H1 (cell line): ENCODE measurements around the gene POLA2. TPM values are rescaled to one million over a fixed set of nuclear protein-coding genes. Genes with fewer than 3 reads are reported as not detected.

Experiments
- CTCF ChIA-PET: fragments of 300-600 bp; sonication (Branson Sonifier 250); formaldehyde crosslinking; loops from one replicate; lab custom pipeline; 2021; ENCODE audit not compliant: partially characterized antibody; lab: Charles Lee
- POLR2A ChIA-PET: fragments of 300-600 bp; sonication (Branson Sonifier 250); formaldehyde crosslinking; loops from one replicate; lab custom pipeline; 2021; ENCODE audit warnings: inconsistent platforms; ENCODE audit not compliant: partially characterized antibody; lab: Charles Lee
- DNase-seq, 2 experiments: peaks; one replicate each; pipeline versions ENCODE4 v3.0.0 to v3.0.0-alpha.2; 2010 to 2022; ENCODE audit warnings: low spot score in 2 of 2, low read depth in 1 of 2, mixed read lengths in 1 of 2
- FAIRE-seq: peaks from 2 replicates; lab custom pipeline; 2011; peaks lifted over from hg19 to GRCh38; lab: Jason Lieb, UNC
- H2AFZ ChIP-seq: 2 replicates; pipeline ENCODE4 v1.8.1; 2012; ENCODE audit warnings: low read length, inconsistent platforms
- H2AK5ac ChIP-seq: 2 replicates; pipeline ENCODE4 v1.6.1; 2013; ENCODE audit warnings: low read depth, low read length
- H2BK120ac ChIP-seq: replicated peaks from 2 replicates; pipeline ENCODE3; 2013; ENCODE audit warnings: low read depth, low read length, inconsistent platforms
- H2BK12ac ChIP-seq: 2 replicates; pipeline ENCODE4 v1.6.1; 2013; ENCODE audit warnings: low read depth, low read length
- H2BK15ac ChIP-seq: 2 replicates; pipeline ENCODE4 v1.6.1; 2013; ENCODE audit warnings: low read length
- H2BK20ac ChIP-seq: 2 replicates; pipeline ENCODE4 v1.6.1; 2013; ENCODE audit warnings: low read length
- H2BK5ac ChIP-seq: 2 replicates; pipeline ENCODE4 v1.6.1; 2013; ENCODE audit warnings: low read depth, low read length
- H3K14ac ChIP-seq: 2 replicates; pipeline ENCODE4 v1.6.1; 2013; ENCODE audit warnings: inconsistent platforms; ENCODE audit not compliant: insufficient read length
- H3K18ac ChIP-seq: 2 replicates; pipeline ENCODE4 v1.6.1; 2013; ENCODE audit warnings: low read length; ENCODE audit errors: extremely low read depth
- H3K23ac ChIP-seq: 2 replicates; pipeline ENCODE4 v1.6.1; 2013; ENCODE audit warnings: inconsistent platforms; ENCODE audit not compliant: insufficient read length
- H3K23me2 ChIP-seq: 2 replicates; pipeline ENCODE4 v1.6.1; 2013; ENCODE audit warnings: low read depth, low read length
- H3K27ac ChIP-seq: 2 replicates; pipeline ENCODE4 v1.6.1; 2011; ENCODE audit warnings: low read depth, low read length, inconsistent platforms
- H3K27me3 ChIP-seq, 4 experiments: replicated peaks in 1 of 4; 1 replicate in 1 of 4; 2 replicates in 3 of 4; pipeline versions ENCODE4 v1.6.1 to v1.8.1; 2011 to 2013; ENCODE audit warnings: low read length in 3 of 4, mild to moderate bottlenecking in 3 of 4, inconsistent platforms in 2 of 4, mixed read lengths in 2 of 4, moderate library complexity in 1 of 4; ENCODE audit not compliant: control insufficient read depth in 3 of 4, insufficient read depth in 3 of 4; ENCODE audit errors: extremely low read depth in 1 of 4
- H3K36me3 ChIP-seq, 4 experiments: 2 replicates each; pipeline versions ENCODE4 v1.6.1 to v1.8.1; 2011 to 2013; ENCODE audit warnings: mild to moderate bottlenecking in 4 of 4, low read length in 3 of 4, moderate library complexity in 2 of 4, control low read depth in 1 of 4, inconsistent platforms in 1 of 4; ENCODE audit not compliant: insufficient read depth in 4 of 4, control insufficient read depth in 2 of 4
- H3K4ac ChIP-seq: replicated peaks from 2 replicates; pipeline ENCODE3; 2013; ENCODE audit warnings: low read length, low read depth, mixed read lengths, inconsistent platforms; ENCODE audit not compliant: insufficient read length
- H3K4me1 ChIP-seq, 4 experiments: replicated peaks in 1 of 4; 1 replicate in 1 of 4; 2 replicates in 3 of 4; pipeline versions ENCODE4 v1.6.1 to v1.8.1; 2011 to 2013; ENCODE audit warnings: low read length in 3 of 4, inconsistent platforms in 2 of 4, mixed read lengths in 1 of 4; ENCODE audit not compliant: insufficient read depth in 4 of 4, control insufficient read depth in 3 of 4
- H3K4me2 ChIP-seq, 2 experiments: 2 replicates each; pipeline versions ENCODE4 v1.6.1 to v1.8.1; 2011 to 2013; ENCODE audit warnings: low read depth in 2 of 2, low read length in 2 of 2, control low read depth in 1 of 2, inconsistent platforms in 1 of 2, mild to moderate bottlenecking in 1 of 2; ENCODE audit not compliant: insufficient read depth in 1 of 2
- H3K4me3 ChIP-seq, 4 experiments: fragments of 200-600, 300-600 bp in 1 of 4; sonication (generic), shearing (Covaris generic), sonication (Bioruptor Twin) in 1 of 4; 2 replicates each; pipeline versions ENCODE4 v1.5.1 to v1.8.1; 2011 to 2016; ENCODE audit warnings: low read length in 4 of 4, low read depth in 3 of 4, control low read depth in 2 of 4, inconsistent platforms in 2 of 4, mild to moderate bottlenecking in 2 of 4, mixed read lengths in 1 of 4, moderate library complexity in 1 of 4; ENCODE audit not compliant: insufficient read depth in 2 of 4; ENCODE audit errors: extremely low read depth in 1 of 4
- H3K56ac ChIP-seq: replicated peaks from 2 replicates; pipeline ENCODE3; 2013; ENCODE audit warnings: low read depth, mild to moderate bottlenecking, mixed read lengths, low read length, inconsistent platforms; ENCODE audit not compliant: insufficient read length
- H3K79me1 ChIP-seq: 2 replicates; pipeline ENCODE4 v1.6.1; 2013; ENCODE audit warnings: low read depth, low read length, control low read depth
- H3K79me2 ChIP-seq, 2 experiments: 2 replicates each; pipeline versions ENCODE4 v1.6.1 to v1.8.1; 2012 to 2013; ENCODE audit warnings: low read length in 2 of 2, mild to moderate bottlenecking in 2 of 2, inconsistent platforms in 1 of 2; ENCODE audit not compliant: insufficient read depth in 2 of 2, control insufficient read depth in 1 of 2
- H3K9ac ChIP-seq, 4 experiments: replicated peaks in 1 of 4; 1 replicate in 1 of 4; 2 replicates in 3 of 4; pipeline versions ENCODE4 v1.6.1 to v1.8.1; 2011 to 2013; ENCODE audit warnings: low read depth in 3 of 4, low read length in 3 of 4, control low read depth in 2 of 4, mild to moderate bottlenecking in 2 of 4, moderate library complexity in 2 of 4, inconsistent platforms in 1 of 4; ENCODE audit errors: extremely low read depth in 1 of 4
- H3K9me3 ChIP-seq, 2 experiments: 2 replicates each; pipeline versions ENCODE4 v1.6.1 to v1.8.1; 2012 to 2013; ENCODE audit warnings: mild to moderate bottlenecking in 2 of 2, moderate library complexity in 2 of 2, control low read depth in 1 of 2, inconsistent platforms in 1 of 2, low read depth in 1 of 2, low read length in 1 of 2, mixed read lengths in 1 of 2; ENCODE audit not compliant: insufficient read depth in 2 of 2
- H4K20me1 ChIP-seq, 2 experiments: replicated peaks in 1 of 2; 2 replicates each; pipeline versions ENCODE3 to v1.8.1; 2011 to 2013; ENCODE audit warnings: inconsistent platforms in 2 of 2, low read length in 2 of 2, mild to moderate bottlenecking in 1 of 2; ENCODE audit not compliant: insufficient read depth in 2 of 2, control insufficient read depth in 1 of 2
- H4K5ac ChIP-seq: 2 replicates; pipeline ENCODE4 v1.6.1; 2013; ENCODE audit warnings: low read length, low read depth, mixed read lengths, inconsistent platforms; ENCODE audit not compliant: insufficient read length
- H4K8ac ChIP-seq: 2 replicates; pipeline ENCODE4 v1.8.0; 2013; ENCODE audit warnings: mild to moderate bottlenecking, moderate library complexity, low read length, inconsistent platforms; ENCODE audit not compliant: insufficient read depth; ENCODE audit errors: extremely low read depth
- H4K91ac ChIP-seq: replicated peaks from 2 replicates; pipeline ENCODE3; 2013; ENCODE audit warnings: low read length, mixed read lengths, inconsistent platforms; ENCODE audit not compliant: insufficient read length
- BCL11A ChIP-seq, 2 experiments: IDR thresholded peaks; one replicate each; pipeline ENCODE4 v1.6.1; 2011; ENCODE audit warnings: low read depth in 2 of 2, low read length in 2 of 2, mild to moderate bottlenecking in 2 of 2
- CTBP2 ChIP-seq: IDR thresholded peaks from 2 replicates; pipeline ENCODE4 v1.7.0; 2011; ENCODE audit warnings: borderline replicate concordance, mild to moderate bottlenecking, moderate library complexity, mixed read lengths, low read length; ENCODE audit not compliant: insufficient read depth, insufficient read length
- GABPA ChIP-seq: IDR thresholded peaks from 2 replicates; pipeline ENCODE4 v1.6.1; 2011; ENCODE audit warnings: mild to moderate bottlenecking, low read length, moderate library complexity, borderline replicate concordance; ENCODE audit not compliant: insufficient read depth
- MAFK ChIP-seq: IDR thresholded peaks from 2 replicates; pipeline ENCODE4 v1.6.1; 2012; ENCODE audit warnings: low read depth, mild to moderate bottlenecking, improper control_type of control experiment, low read length
- PHF8 ChIP-seq: fragments of 200-600 bp; sonication (generic); conservative IDR thresholded peaks from 2 replicates; pipeline ENCODE4 v1.7.1; 2012; ENCODE audit warnings: low read depth, mild to moderate bottlenecking, inconsistent platforms, low read length, moderate library complexity
- POLR2AphosphoS5 ChIP-seq: IDR thresholded peaks from 2 replicates; pipeline ENCODE4 v1.6.1; 2011; ENCODE audit warnings: low read depth, low read length
- RAD21 ChIP-seq, 2 experiments: IDR thresholded peaks in 1 of 2; conservative IDR thresholded peaks in 1 of 2; 2 replicates each; pipeline ENCODE4 v1.6.1; 2011; ENCODE audit warnings: low read depth in 2 of 2, low read length in 2 of 2, improper control_type of control experiment in 1 of 2, inconsistent platforms in 1 of 2, mild to moderate bottlenecking in 1 of 2, moderate library complexity in 1 of 2
- TAF7 ChIP-seq: optimal IDR thresholded peaks from 2 replicates; pipeline ENCODE3; 2011; ENCODE audit warnings: low read depth, mild to moderate bottlenecking, inconsistent platforms, low read length, moderate library complexity, borderline replicate concordance
- TCF12 ChIP-seq: IDR thresholded peaks from 2 replicates; pipeline ENCODE4 v1.6.1; 2011; ENCODE audit warnings: low read depth, mild to moderate bottlenecking, low read length
- WGBS, 2 experiments: shearing (Covaris generic) in 1 of 2; methylation state at CpG; one replicate each; pipeline versions ENCODE4 v1.1.6 to v1.1.7; 2013 to 2015; ENCODE audit warnings: low lambda C conversion rate in 2 of 2, mixed read lengths in 2 of 2, inconsistent platforms in 1 of 2, low coverage in 1 of 2, missing lambda C conversion rate in 1 of 2; ENCODE audit not compliant: insufficient replicate concordance in 2 of 2, insufficient coverage in 1 of 2, insufficient read length in 1 of 2; ENCODE audit errors: extremely low coverage in 1 of 2, missing lambda C conversion rate in 1 of 2; 5-methylcytosine and 5-hydroxymethylcytosine counted together
- polyA plus RNA-seq, 7 experiments: library from polyadenylated mRNA; depleted of rRNA in 3 of 7; stranded (reverse) in 5 of 7; unstranded in 2 of 7; fragments of >200 nt in 5 of 7; fragments of 200-250 nt in 2 of 7; gene quantifications; 1 replicate in 5 of 7; 2 replicates in 1 of 7; 4 replicates in 1 of 7; pipeline versions ENCODE4 v1.2.1 to v1.2.3, GENCODE V29; 2011 to 2013; ENCODE audit warnings: missing spikeins in 2 of 7, mixed read lengths in 2 of 7
- total RNA-seq: library from RNA; stranded (reverse); fragmentation: NEBNext Ultra II Directional; extraction: Animal tissue kit (Norgen Biotek cat#: 25700); gene quantifications from 2 replicates; pipeline ENCODE4 v1.2.1, GENCODE V29; 2021

Gene POLA2
- total and polyA plus RNA-seq, 2 of the 8 experiments (the other 6 are each of a cell fraction or from before 2014, with no cell fraction given), result 31.2 to 55.9 TPM

DNA sequence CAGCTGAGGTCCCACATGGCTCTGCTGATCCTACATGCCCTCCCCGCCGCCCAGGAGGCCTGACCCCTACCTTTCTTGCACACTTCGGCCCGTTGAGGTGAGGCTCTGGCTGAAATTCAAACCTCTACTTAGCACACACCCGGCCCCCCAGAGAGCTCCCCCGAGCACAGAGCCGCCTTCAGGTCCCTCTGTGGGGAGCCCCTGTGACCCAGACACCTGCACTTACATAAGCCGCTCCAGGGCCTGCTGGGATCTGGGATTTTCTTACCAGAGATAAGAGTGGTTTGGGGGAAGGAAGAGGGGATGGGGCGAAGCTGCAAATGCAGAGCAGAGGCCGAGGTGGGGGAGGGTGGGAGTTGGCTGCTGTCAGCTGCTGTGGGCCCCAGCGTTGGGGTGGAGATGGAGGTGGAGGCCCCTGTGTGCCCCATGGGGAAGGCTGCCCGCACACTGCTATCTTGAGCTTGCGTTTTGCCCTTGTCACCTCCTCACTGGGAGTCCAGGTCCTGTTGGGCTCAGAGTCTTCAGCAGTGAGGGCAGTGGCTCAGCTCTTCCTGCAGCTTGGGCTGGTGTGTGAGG, 49.4 kb upstream of the POLA2 start:
- Histone ChIP-seq H3K23me2 (peaks cover 11% of the 10 kb centered on the region; the same call in 1 of the 2 replicates), H3K27ac (peak overlapping the region; percentile 82), H3K4me2 (peak overlapping the region in 1 of 2 experiments; percentile 46; a peak in 2 of 4 replicates), H2AFZ (no peak overlapping the region), H2BK5ac (peak overlapping the region; percentile 99), H3K56ac (no peak overlapping the region), H3K23ac (no peak overlapping the region), H4K5ac (peak overlapping the region; percentile 79), H3K9me3 (no peaks in the 10 kb centered on the region), H2BK15ac (0 out of 2 replicates have a peak overlapping the region, but pooled peaks have one; percentile 96), H3K27me3 (no peaks in the 10 kb centered on the region), H2BK20ac (peak overlapping the region; percentile 95), H2BK12ac (peak overlapping the region; percentile 90), H3K18ac (peak overlapping the region; percentile 99), H3K4me3 (peak overlapping the region in 1 of 4 experiments; percentile 10; a peak in 1 of 8 replicates), H4K20me1 (no peaks in the 10 kb centered on the region), H3K14ac (no peak overlapping the region), H3K79me1 (peaks cover 4% of the 10 kb centered on the region; the same call in 1 of the 2 replicates), H3K4ac (peak overlapping the region; percentile 63), H3K4me1 (peaks cover 5 to 36% (median 29%) of the 10 kb centered on the region in 4 experiments)
- 81% methylated on average over 11 of the region's 13 CpGs; no CpG with 5 or more reads in 1 of the 2 experiments for WGBS, 2 experiments
- POLR2A ChIA-PET, result interaction anchor here (1.0 to 13.9 kb wide), 22 partner anchors 8 to 288 kb away, joined by 3 to 324 read pairs (median 9); partner anchors contain the start of genes CAPN1, FAU, MRPL49 and POLA2
- CTCF ChIA-PET, result interaction anchor here (0.8 to 11.9 kb wide), 10 partner anchors 7 to 104 kb away, joined by 3 to 184 read pairs (median 8); partner anchors contain the start of genes CAPN1, POLA2 and SYVN1
- TF ChIP-seq TCF12, result no peak
- no peak for TF ChIP-seq POLR2AphosphoS5
- no peak for TF ChIP-seq MAFK
- TF ChIP-seq RAD21 (IDR thresholded peaks at IDR 0.05 in 1 of 2, conservative IDR thresholded peaks at IDR 0.05 in 1 of 2; ENCODE audit: low read depth in 2 of 2, low read length in 2 of 2), result no peak
- no peak for TF ChIP-seq BCL11A (IDR thresholded peaks at IDR 0.05; ENCODE audit: low read depth in 2 of 2, low read length in 2 of 2)
- TF ChIP-seq GABPA, result no peak
- no peak for TF ChIP-seq TAF7
- no peak for TF ChIP-seq PHF8
- TF ChIP-seq CTBP2, result no peak
- TF ChIP-seq, all 59 proteins: peak for 0
- peaks cover 15 to 42% (median 31%) of the 10 kb centered on the region in 4 experiments for H3K36me3 ChIP-seq
- H2BK120ac ChIP-seq, result peak overlapping the region; percentile 30
- FAIRE-seq, result no peak
- DNase-seq, result no peak
- H3K9ac ChIP-seq, result peak overlapping the region in 1 of 4 experiments; percentile 48; a peak in 2 of 7 replicates
- peak overlapping the region; percentile 62; the same call in 1 of the 2 replicates for H4K8ac ChIP-seq
- peaks cover 0 to 15% of the 10 kb centered on the region in 2 experiments; a peak in 1 of 4 replicates for H3K79me2 ChIP-seq
- no peak overlapping the region; the same call in 1 of the 2 replicates for H2AK5ac ChIP-seq
- peak overlapping the region; percentile 98 for H4K91ac ChIP-seq
